G401.6 (cell line): ENCODE results near the gene ADRA2B.

Source experiments
- FAIRE-seq: peaks from 2 replicates; lab custom pipeline; 2012; peaks lifted over from hg19 to GRCh38; lab: Jason Lieb, UNC

ADRA2B gene

DNA sequence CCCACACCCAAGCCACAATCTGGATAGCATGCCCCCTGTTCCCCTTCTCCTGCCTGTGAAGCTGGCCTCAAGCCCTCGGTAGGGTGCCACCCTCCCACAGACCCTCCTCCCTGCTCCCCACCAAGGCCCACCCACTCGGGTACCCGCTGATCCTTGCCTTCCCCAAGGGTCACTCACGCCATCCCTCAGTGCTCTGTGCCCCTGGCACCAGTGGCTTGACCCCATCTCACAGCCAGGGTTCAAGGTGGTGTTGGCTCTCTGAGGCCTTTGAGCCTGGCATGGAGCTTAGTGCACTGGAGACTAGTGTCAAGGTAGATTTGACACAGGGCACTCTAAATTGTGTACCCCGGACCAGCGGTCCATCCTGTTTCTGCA, 11.9 kb downstream of the ADRA2B start:
- FAIRE-seq: no peak

DNA sequence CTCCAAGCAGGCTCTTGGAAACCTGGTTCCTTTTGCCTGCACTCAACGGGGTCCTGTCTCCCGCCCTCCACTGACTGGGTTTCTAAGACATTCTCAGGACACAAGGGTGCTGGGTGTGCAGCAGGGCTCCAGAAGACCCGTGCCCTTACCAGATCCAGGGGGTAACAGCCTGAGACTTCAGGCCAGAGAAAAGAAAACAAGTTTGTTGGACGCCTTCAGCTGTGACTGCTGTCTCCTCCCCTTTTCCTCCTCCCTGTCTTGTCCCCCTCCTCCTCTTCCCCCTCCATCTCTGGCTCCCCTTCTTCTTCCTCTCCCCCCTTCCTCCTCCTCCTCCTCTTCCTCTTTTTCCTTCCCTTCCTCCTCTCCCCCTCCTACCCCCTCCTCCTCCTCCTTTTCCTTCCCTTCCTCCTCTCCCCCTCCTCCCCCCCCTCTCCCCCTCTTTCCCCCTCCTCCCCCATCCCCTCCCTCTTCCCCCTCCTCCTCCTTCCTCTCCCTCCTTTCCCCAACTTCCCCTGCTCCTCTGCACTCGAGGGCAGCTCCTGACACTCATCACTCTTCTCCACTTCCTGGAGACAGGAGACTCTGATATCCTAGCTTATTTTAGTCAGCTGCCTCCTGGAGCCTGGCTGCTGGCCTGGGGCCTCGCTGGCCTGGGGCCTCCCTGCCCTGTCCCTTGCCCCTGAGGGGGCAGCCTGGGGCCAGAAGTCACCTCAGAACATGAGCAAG, 12.4 kb downstream of the ADRA2B start:
- FAIRE-seq: no peak

DNA sequence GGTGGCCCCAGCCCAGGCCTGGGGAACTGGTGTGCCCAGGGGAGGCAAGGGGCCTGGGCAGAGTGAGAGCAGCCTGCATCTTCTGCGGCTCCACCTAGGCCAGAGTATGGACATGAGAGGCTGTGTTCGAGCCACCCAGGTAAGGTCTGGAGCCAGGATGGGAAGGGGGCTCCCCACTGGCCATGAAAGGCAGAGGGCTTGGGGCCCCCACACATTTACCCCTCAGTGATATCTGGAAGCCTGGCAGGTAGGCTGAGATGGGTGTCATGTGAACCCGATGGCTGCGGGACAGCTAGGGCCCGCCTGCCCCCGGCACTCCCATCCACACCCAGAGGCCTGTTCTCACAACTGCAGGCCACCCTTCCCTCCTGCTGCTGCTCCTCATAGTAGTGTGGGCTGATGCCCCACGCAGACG, 13.2 kb downstream of the ADRA2B start:
- FAIRE-seq: no peak

DNA sequence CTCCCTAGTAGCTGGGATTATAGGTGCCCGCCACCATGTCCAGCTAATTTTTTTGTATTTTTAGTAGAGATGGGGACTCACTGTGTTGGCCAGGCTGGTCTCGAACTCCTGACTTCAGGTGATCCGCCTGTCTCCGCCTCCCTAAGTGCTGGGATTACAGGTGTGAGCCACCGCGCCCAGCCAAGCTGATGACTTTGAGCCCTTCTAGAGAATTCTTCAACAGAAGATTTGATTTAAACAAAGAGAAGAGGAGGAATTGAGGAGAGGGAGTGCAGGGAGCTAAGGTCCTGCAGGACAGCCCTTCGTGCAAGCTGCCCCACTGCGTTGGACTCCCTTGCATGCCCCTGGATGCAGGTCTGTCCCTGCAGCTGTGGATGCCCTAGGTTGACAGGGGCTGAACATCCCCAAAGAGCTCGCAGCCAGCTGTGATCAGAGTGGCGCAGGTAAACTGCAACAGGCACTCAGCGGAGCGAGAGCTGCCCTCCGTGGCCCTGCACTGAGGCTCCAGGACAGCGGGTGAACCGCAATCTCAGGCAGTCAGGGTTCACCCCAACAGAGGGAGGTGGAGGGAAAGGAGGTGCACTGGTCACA, 13.7 kb downstream of the ADRA2B start:
- no peak for FAIRE-seq

DNA sequence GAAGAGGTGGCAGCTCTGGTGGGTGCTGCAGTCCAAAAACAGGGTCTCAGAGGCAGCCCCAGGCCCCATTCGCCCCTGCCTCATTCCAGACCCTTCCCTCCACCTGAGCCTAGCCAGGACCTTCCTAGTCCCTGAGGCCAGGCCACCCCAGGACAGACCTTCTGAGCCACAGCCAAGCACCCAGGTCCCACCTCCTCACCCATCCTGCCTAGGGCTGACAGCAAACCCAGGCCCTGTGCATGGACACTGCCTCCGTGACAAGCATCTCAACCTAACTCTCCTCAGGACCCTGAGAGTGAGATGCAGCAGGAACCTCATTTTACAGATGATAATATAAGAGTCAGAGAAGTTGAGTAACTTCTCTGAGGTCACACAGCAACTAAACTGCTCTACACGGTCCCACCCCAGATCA, 15.5 kb downstream of the ADRA2B start:
- no peak for FAIRE-seq

DNA sequence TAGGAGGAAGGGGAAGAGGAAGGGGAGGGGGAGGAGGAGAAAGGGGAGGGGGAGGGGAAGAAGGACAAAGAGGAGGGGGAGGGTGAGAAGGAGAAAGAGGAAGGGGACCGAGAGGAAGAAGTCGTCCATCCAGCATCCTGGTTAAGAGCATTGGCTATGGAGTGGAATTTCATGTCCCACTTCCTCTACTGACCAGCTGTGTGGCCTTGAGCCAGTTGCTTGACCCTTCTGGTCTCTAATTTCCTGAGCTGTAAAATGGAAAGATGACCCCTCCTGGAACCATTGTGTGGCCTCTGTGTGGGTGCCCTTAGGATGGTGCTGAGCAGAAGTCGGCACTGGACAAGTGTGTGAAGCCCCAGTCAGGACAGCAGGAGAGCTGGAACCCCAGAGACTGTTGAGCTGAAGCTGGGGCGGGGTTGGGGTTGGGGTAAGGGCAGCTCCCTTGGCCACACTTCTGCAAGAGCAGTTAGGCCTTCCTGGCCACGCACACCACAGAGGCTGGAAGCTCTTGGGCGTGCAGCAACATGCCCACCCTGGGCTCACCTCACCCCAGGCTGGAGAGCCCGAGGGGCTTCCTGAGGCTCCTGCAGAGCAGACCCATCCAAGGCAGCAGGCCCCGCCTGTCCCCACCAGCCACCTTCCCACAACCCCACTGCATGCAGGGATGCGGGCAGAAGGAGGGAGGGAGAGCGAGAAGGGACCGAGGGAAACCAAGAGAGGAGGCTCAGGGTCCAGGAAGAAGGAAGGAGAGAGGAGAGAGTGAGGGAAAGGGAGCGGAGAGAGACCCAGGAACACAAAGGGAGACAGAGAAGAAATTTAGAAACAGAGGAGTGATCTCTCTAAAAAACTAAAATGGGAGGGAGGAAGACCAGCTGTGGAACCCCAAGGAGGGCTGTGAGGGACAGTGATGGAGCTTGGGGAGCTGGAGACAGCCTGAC, 16.2 kb downstream of the ADRA2B start:
- FAIRE-seq: no peak

DNA sequence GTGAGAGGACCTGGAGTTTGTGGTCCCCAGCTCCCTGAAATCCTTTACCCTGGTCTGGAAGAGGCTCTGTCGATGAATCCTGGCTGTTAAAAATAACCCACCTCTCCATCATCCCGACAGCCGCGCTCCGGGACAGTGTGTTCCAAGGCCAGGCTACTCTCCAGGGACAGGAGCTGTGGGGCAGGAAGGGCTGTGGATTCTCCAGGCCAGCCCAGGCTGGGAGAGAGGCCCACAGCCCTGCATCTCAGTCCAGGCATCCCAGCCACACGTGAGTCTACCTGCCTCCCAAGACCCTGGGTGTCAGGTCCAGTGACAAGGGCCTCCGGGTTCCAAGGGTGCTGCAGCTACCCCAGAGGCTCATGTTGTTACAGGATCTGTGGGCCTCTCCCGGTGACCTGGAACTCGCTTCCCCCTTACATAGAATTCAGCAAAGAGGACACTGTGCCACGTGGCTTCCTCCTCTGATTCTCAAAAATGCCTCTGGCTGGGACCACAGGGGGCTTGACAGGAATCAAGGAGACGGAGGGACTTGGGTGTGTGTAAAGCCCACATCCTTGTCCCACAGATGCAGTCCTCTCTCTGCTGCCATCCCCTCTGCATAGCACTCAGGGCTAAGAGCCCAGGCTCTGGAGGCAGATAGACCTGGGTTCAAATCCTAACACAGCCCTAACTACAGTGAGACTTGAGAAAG, 17.3 kb downstream of the ADRA2B start:
- no peak for FAIRE-seq

DNA sequence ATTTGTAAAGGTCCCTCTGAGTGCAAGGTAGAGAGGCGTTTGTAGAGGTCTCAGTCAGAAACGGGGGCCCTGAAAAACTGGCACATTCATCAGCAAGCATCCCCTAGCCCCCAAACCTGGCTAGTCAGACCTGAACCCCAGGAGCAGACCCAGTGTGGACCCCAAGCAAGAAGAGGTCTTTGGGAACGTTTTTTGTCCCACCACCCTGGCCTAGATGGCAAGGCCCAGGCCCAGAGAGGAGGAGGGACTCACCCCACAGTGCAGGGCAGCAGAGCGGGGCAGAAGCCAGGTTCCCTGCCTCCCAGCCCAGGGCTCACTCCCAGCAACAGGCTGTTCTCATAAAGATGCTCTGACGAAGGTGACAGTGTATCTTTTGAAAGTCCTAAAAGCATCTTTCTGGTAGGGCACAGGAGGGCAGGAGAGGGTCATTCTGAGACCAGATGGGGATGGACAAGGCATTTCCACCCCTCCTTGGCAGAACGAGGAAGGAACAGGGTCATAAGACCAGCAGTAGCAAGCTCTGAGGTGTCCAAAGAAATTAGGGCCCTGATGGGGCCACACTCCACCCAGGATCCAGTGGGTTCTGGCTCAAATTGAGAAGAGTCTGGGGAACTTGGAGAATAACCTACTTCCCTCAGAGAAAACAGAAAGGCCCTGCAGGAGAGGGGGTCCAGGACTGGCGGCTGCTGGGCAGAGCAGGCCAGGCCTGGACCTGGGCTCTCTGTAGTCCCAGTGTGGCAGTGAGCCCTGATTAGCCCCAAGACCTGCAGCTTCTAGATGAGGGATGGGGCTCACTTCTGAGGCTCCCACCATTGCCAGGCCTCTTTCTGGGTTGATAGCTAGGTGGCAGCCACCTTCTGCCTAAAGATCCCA, 18.2 kb downstream of the ADRA2B start:
- FAIRE-seq: no peak

DNA sequence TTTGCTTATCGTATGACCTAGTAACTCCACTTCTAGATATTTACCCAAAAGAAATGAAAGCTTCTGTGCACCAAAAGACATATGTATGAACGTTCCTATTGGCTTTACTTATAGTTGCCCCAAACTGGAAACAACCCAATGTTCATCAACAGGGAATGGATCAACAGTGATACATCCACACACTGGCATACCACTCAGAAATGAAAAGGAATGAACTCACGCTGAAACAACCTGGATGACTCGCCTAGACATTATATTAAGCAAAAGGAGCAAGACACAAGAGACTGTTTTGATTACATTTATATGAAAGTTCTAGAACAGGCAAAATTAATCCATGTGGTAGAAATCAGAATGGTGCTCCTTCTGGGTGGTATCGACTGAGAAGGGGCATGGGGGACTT, 18.9 kb downstream of the ADRA2B start:
- FAIRE-seq: no peak

DNA sequence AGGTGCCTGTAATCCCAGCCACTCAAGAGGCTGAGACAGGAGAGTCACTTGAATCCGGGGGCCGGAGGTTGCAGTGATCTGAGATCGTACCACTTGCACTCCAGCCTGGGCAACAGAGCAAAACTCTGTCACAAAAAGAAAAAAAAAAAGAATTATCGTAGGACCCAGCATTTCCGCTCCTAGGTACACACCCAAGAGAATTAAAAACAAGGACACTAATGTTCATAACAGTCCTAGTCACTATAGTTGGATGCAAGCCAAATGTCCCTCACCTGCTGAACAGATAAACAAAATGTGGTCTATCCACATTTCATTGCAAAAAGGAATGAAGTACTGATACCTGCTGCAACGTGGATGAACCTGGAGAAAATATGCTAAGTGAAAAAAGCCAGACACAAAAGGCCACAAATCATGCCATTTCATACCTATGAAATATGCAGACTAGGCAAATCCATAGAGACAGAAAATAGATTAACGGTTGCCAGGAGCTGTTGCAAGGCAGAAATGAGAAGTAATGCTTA, 21.2 kb downstream of the ADRA2B start:
- no peak for FAIRE-seq

DNA sequence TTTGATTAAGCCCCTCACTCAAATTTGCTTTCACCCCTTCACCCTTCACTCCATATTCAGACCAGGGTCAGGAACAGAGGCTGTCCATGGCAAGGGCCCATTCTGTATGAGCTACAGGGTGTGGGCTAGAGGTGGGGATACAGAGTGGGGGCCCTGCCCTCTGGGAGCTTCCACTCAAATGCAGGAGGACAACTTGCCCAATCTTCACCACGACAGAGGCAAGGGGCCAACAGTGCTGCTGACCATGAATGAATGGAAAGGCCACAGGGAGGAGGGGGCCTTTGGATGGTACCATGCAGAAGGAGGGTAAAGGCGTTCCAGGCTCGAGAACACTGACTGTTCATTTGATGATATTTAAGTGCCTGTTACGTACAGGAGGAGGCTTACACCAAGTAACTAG, 22.8 kb downstream of the ADRA2B start:
- FAIRE-seq: no peak

DNA sequence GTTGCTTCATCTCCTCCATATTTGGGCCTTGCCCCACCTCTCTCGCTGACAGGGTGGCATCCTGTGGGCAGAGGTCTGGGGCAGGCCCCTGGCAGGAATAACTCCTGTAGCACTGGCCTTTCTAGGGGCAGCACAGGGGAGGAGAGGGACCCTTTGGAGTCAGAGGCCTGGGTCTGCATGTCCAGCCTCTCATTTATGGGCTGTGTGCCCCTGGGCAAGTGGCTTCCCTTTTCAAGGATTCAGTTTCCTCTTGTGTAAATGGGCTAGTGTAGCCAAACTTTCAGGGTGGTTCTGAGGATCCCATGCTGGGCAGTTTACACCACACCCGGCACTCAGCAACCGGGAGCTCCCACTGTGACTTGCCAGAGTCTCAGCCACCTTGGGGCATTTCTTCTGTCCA, 23.4 kb downstream of the ADRA2B start:
- FAIRE-seq: no peak

DNA sequence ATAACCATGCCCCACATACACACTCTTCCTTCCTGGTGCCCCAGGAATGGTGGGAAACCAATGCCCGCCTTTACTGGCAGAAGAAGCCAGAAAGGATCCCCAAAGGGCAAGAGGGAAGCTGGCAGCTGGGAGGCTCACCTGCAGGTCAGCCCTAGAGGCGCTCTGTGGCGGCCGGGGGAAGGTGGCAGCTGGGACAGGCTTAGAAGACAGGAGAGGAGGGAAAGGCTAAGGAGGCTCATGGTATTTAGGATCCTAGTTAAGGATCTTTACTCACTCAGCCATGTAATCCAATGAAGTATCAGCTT, 23.8 kb downstream of the ADRA2B start:
- FAIRE-seq: no peak

DNA sequence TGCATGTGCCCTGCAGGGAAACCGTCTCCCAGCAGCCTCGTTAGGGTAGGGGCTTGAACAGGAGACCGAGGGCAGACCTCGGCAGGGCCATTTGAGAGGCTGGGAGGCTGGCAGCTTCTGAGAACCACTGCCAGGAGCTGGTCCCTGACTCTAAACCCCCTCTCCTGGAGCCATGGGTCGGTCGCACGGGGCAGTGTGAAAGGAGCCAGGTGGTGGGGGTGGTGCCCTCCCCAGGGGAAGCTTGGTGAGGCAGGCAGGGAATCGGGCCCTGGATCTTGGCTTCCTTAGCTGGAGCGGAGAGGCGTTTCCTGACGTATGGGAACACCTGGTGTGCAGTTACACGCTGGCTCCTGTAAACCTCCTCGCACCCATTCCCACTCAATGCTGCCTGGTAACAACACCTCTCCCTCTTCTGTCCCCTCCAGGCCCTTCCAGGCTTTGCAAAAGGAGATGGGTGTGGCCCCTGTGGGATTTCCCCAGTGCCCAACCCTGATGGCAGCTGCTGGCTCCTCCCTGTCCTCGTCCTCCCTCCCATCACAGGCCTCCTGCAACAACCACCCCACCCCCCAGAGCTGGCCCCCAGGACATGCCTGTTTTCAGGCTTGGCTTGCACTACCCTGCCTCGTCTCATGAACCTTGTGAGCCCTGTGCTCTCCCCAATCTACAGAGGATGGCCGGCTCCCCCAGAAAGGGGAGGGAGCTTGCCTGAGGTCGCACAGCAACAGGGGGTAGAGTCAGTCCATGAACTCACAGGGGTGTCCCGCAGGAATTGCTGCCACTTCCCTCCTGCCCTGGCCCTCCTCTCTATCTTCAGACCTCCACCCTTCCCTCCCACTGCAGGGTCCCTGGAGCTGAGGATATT, 24.4 kb downstream of the ADRA2B start:
- FAIRE-seq: no peak

DNA sequence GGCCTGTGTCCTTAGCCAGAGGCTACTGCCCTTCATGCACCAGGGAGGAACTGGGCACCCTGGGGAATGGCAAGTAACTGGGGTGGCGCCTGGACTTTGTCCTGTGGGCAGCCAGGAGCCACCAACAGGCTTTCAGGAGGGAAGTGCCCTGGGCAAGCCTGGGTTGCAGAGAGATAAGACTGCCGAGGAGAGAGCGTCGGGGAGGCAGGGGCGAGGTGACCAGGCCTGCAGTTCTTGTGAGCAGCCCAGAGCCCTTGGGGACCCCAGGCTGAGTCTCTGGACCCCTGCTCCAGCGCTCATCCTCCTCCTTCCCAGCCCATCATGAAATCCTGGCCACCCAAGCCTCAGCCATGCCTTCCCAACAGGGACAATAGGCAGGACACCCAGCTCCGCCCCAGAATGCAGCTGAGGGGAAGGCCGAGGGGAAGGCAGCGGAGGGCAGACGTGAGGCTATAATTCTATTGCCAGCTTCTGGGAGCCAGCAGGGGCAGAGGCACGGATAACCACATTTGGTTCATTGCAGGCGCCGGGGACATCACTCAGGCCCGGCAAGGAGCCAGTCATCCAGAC, 25.1 kb downstream of the ADRA2B start:
- no peak for FAIRE-seq

DNA sequence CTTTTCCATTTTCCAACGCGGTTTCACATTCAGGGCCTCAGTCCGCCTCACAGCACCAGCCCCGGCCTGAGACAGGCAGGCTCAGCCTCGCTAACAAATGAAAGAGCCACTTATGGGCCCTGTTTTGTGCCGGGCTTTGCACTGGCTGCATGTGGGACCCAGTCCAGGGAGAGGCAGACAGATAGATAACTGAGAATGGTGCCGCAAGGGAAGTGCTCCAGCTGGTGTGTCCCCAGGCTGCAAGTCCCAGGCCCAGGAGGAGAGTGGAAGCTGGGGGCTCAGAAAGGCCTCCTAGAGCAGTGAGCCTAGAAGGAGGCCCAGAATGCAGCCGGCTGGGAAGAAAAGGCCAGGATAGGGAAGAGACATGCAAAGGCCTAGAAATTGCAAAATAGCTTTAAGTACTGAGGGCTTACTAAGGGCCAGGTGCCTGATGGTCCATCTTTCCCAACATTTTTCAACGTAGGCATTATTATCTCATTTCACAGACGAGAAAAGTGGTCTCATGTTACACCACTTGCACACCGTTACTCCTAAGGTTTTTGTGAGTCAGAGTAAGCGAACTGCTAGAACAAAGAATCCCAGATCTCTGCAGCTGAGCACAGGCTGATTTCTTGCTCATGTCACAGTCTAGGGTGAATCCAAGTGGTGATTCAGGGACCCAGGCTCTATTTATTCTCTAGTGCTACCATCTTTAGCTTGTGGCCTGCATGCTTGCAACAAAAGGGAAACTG, 26.0 kb downstream of the ADRA2B start:
- FAIRE-seq: no peak

DNA sequence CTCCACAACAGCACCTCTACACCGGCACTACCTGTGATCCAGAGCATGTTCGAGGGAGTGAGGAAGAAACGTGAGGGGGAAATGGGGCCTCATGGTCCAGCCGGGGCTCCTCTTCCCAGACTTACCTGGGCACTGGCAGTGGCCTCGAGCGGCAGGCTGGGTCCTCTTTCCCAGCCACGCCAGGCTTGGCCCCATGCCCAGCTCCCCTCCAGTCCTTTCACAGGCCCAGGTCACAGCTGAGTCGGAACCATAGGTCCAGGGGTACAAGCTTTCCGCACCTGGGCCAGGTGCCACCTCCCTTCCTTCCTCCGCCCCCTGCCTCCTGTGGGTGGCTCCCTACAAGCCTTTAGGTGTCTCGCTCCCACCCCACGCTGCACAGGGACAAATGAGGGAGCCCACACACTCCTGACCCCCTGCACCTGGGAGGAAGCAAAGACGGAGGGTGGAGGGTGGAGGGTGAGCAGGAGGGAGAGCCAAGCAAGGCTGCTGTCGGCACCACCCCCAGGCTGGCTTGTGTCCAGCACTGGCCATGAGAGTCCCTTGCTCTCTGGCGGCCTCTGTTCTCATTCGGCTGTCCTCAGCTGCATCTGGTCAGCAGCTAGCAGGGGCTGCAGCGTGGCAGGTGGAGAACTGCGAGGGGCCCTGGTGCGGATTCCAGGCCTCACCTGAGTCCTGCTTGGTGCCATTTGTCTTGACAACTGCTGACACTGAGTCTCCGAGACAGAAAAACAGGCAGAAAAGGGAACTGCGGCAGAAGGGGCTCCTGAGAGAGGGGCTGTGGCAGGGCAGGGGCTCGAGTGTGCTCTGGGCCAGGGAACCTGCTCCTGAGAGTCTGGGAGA, 26.8 kb downstream of the ADRA2B start:
- FAIRE-seq: no peak
